Middle frontal gyrus (tissue), 1 donor: ENCODE data around the gene GPC4.

ENCODE experiments used
- DNase-seq: peaks from one replicate; pipeline ENCODE4 v3.0.0-alpha.2; 2015; ENCODE audit warnings: low spot score; ENCODE audit errors: extremely low spot score

GPC4 gene

DNA sequence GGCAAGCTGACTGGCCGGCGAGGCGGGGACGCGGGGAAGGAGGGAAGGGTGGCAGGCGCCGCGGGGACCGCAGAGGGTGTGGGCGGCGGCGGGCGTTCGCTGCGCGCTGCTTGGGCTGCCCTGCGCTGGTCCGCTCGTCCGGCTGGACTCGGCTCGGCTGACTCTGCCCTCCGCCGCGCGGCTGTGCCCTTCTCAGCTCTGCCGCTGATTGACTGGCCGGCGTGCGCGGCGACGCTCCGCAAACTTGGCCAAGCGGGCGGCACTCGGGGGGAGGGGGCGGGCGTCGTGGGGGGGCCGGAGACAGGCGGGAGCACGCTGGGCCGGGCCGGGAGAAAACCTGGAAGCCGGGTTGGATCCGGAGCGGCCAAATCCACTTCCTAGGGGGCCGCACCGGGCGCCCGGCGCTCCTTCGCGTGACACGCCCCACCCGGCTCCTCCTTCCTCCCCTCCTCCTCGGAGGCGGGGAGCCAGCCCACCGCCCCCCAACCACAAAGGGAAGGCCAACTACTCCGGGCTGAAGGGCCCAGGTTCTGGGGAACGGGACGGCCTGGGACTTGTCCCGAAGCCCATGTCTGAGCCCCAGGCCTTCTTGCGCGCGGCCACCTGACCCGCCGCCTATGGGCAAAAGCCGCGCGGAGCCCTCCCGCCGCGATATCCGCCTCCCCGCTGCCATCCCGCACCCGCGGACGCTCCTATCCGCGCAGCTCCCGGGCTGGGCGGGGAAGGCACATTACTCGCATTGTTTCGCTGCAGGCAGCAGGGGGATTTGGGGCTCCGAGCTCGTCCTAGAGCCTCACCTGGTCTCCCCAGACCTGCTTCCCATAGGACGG is at the start of gene GPC4:
GPC4 (minus strand) TSS at position 214 of the 830 bp plus-strand sequence. CDS start 524 bp downstream, outside the sequence.
- no peak for DNase-seq

- DNase-seq: no peak
Observed at GRCh38 chrX:133461231-133461630, 45.9 kb upstream of the GPC4 start.

GRCh38 chrX:133454924-133455323 is 39.6 kb upstream of the GPC4 start:
- DNase-seq: no peak

DNA sequence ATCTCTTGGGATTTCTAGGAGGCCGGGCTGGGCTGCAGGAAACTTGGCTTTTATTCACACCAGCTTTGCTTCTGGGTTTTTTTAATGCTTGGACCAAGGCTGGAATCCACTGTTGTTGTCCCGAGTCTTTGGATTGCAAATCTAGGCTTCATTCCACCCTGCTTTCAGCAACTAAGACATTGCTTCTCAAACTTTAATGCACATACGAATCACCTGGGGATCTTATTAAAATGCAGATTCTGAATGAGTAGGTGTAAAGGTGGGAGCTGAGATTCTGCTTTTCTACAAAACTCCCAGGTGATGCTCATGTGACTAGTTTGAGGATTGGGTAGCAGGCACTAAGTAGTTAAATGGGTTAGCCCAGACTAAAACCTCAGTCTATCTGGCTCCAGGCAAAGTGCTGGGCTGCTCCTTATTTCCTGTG is 39.2 kb upstream of the GPC4 start:
- no peak for DNase-seq

DNA sequence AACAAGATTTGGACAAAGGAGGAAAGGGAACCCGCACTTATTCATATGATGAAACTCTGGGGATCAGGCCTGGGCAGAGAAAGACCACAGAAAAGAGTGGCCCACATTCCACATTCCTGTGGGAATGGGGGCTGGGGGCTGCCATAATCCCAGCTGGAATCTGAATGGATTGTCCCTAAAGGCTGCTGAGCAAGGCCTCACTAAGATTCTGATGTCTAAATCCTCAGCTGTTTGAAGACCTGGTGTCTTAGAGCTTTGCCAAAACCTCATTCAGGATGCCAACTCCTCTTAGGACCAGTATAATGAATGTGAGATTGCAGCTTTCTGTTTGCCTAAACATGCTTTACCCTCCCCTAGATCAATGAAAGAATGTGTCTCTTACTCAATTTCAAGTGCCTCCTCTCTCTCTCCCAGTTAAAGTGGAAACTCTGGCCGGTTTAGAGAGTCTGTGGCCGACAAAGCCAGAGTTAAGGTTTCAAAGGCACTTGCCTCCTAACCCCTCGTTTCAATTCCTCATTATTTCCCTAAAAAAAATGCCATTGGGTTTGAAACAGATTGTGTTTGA is 33.3 kb upstream of the GPC4 start:
- no peak for DNase-seq

DNA sequence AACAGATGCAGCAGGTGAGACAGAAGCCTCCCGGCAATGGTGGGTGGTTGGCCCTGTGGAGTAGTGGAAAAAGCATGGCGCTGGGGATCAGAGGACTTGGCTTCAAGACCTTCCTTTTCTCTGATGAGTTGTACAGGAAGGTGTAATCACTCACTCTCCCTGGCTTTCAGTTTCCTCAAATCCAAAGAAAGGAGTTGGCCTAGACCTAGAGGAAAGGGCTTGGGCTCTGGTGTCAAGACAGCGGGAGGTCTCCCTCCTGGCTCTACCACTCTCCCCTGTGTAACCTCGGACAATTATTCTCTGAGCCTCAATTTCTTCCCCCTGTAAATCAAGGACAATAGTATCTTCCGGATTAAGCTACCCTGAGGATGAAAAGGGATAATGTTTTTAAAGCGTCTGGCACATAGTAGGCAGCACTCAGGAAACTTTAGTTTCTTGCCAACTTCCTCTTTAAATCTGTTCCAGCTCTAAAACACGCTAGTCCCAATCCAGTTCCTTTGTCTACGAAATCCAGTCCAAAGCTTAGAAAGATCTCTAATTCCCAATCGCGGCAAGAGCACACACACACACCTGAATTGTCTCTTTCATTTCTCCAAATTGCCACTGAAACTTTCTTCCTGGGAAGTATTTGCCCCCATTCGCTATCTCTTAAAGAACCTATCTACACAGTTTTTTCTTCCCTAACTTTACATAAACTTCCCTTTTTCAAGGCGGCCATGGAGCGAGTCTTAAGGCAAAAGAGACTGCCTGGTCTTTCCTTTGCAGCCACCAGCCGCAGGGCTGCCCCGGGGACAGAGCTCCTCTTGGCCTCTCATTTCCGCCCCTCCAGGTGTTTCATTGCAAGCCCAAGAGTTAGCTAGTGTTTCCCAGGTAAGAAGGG is 29.9 kb upstream of the GPC4 start:
- DNase-seq: no peak

- no peak for DNase-seq
Observed at GRCh38 chrX:133444196-133444595, 28.9 kb upstream of the GPC4 start.

GRCh38 chrX:133440797-133441163 is 25.5 kb upstream of the GPC4 start:
- no peak for DNase-seq

DNA sequence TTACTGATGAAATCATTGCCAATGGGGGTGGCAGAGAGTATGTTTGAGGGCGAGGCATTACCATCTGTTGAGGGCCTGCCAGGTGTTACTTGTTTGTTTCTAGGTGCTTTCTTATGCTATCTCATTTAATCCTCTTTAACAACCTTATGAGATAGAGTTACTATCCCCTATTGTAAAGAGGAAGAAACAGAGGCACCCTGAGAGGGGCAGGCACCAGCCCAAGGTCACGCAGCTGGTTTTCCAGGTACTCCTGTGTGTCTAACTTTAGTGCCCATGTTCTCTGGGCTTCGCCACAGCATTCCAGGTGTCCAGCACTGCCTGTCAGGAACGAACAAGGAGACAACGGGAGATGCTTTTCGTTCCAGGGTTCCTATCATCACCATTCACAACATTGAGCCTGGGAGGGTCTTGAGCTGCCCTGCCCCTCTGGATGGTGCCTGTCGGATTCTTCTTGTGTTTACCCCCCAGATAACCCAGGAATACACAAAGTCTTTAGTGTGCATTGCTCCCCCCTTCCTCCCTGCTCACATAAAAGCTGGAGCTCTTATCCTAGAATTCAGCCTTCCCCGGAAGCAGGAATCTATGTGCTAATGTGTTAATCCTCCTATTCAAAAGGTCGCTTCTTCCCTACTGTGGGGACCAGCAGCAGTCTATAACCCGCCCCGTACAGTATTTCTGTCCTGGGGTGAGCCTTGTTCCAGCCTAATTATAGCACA is 24.9 kb upstream of the GPC4 start:
- DNase-seq: no peak

- DNase-seq: no peak
Observed at GRCh38 chrX:133437766-133438165, 22.5 kb upstream of the GPC4 start.

DNA sequence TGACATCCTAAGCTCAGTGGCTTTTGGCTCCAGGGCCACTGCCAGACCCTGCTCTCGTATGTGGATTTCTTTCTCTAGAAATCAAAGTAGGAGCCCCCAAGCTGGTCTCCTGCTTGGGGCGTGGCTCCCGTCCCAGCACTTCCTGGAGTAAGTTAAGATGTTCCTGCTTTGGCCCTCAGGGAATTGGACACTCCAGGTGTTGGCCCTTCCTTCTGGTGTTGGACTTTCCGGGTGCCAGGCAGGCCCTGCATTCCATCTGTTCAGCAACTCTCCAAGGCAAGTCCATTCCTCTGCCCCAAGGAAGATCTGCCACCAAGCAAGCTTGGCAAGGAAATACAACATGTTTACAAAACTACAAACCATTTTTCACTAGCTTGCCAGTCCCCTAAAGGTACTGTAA is 22.1 kb upstream of the GPC4 start:
- DNase-seq: no peak

GRCh38 chrX:133435544-133436124 is 20.3 kb upstream of the GPC4 start:
- no peak for DNase-seq

- DNase-seq: no peak
Observed at GRCh38 chrX:133434197-133434820, 19.0 kb upstream of the GPC4 start.

GRCh38 chrX:133419911-133420310 is 4.6 kb upstream of the GPC4 start:
- no peak for DNase-seq

DNA sequence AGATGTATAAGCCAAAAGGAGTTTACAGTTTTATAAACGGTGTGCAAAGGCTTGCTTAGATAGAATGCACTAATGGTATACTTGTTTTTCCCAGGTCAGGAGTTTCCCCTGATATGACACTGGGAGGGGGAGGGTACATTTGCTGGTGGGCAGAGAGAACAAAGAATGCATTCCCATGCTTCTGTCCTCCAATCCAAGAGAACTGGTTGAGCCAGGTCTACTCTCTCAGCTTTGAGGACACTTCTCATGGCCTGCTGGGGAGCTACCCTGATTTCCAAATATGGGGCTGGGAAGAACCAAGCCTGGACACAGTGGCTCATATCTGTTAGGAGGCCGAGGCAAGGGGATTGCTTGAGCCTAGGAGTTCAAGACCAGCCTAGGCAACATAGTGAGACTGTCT is 3.3 kb upstream of the GPC4 start:
- DNase-seq: no peak

GRCh38 chrX:133417364-133417763 is 2.1 kb upstream of the GPC4 start:
- DNase-seq: no peak

DNA sequence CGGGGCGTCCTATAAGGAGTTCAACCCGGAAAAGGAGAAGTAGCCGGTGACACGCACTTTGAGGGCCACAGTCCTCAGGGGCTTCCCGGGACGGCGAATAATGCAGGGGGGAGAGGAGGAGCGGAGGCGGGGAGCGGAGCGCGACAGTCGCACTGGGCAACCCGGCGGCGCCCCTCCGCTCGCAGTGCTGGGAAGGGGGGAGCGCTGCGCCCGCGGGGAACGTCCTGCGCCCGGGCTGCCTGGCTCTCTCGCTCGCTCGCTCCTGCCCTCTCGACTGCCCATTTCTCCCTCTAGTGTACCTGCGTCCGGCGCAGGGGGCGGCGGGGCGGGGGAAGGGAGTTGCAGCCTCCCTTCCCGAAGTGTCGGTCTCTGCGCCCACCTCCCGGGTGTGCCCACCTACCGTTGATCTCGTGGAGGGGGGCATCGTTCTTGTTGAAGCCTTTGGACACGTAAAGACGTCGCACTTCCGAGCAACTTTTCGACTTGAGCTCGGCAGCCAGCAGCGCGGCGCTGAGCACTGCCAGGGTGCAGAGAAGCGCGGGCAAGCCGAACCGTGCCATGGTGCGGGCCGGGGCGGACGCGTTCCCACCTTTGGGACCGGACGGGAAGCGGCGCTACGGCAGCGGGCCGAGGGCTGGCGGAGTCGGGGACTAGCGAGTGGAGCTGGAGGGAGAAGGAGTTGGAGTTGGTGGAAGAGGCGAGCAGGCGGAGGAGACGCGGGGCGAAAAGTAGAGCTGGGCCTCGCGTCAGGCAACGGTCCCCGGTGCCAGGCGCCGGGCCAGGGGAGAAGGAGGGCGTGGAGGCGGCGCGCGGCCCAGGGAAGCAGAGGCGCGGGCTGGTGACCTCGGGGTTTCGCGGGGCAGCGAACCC is 648 bp downstream of the GPC4 start:
- no peak for DNase-seq

DNA sequence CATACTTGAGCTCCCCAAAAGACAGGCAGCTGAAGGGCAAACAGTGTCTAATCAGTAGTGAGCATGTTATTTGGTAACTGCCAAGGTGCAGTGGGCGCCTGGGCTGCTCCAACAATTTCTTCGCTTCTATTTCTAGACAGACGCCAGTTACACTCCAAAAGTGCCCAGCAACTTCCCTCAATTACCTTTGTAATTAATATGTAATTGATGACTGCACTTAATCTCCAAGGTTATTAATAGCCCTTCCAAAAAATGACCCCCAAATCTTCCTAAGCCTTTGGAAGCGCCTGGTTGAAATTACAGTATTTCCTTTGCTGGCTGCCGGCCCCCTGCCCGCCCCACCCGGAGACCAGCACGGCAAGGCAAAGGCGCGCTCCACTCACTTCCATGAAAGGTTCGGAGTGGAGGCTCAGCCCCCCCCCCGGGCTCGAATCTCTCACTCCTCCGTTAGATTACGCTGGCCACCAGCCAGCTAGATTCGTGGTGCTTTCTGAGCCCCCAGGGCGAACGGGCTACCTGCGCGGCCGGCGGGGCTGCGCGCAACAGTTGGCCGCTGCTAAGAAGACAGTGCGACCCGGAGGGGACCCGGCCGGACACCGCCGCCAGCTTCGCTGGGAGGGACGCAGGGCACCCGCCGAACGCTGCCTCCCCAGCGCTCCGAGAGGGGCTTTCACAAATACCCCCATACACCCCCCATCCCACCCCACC is 1.9 kb downstream of the GPC4 start:
- no peak for DNase-seq

DNA sequence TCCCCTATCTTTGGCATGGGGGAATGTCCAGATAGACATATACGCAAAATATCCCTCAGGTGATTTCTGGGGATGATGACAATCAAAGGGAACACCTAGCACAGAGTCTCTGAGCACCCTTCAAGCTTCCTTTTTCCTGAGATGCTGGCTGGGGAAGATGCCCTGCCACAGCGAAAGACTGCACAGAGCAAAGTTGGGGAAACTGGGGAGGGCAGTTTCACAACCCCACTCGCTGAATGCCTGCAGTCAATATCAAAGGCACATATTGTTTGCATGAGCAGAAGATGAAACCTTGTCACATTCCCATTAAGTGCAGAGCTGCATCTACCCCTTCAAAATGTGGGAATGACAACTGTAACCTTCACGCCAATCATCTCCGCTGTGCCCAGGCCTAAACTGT is 2.6 kb downstream of the GPC4 start:
- no peak for DNase-seq
